Uterine smooth muscle cell (primary cell): ENCODE measurements around the gene CR1. TPM values are rescaled to one million over a fixed set of nuclear protein-coding genes. Genes with fewer than 3 reads are reported as not detected.

ENCODE experiments used
- total RNA-seq: library from RNA; depleted of rRNA; stranded (reverse); fragments of >200 nt; gene quantifications from 2 replicates; pipeline ENCODE4 v1.2.3, GENCODE V29; 2014

Gene CR1
- not detected in 2 replicates for total RNA-seq

GRCh38 chr1:207495801-207496792 lies at the start of gene CR1:
TSS of gene CR1 (plus strand) at chr1:207496157. CDS start at chr1:207496268, 111 bp downstream.

GRCh38 chr1:207454046-207454964 lies 41.7 kb upstream of the CR1 start, which contains the start of gene CR2:
TSS of gene CR2 (plus strand) at chr1:207454328. CDS start at chr1:207454419, 91 bp downstream.

GRCh38 chr1:207644852-207645634 lies 149.1 kb downstream of the CR1 start, which contains the start of gene CR1L:
TSS of gene CR1L (plus strand) at chr1:207645133. CDS start at chr1:207645234, 101 bp downstream.

Other genes with a start within 250 kb of the CR1 start
- gene CD55, start 174.5 kb upstream of the CR1 start, total RNA-seq = 28.0 and 41.2 TPM in 2 replicates
- gene CR2, start 41.8 kb upstream of the CR1 start, total RNA-seq = not detected in 2 replicates
- not detected in 2 replicates for gene CR1L, start 149.0 kb downstream of the CR1 start, total RNA-seq